NOMO-1 treated with dmso at 0.1 percent for 144 hours (cell line): Measurements from ENCODE around the gene KPNA2.
"Not testable (repeated sequence)": the region's sequence is repeated elsewhere in the genome, so short reads cannot be mapped to it uniquely, and the experiment has no call there.

Experiments used
- DNase-seq: peaks from one replicate; lab custom pipeline; 2025; ENCODE audit not compliant: unreplicated experiment; lab: John Stamatoyannopoulos, UW

Gene KPNA2

DNA sequence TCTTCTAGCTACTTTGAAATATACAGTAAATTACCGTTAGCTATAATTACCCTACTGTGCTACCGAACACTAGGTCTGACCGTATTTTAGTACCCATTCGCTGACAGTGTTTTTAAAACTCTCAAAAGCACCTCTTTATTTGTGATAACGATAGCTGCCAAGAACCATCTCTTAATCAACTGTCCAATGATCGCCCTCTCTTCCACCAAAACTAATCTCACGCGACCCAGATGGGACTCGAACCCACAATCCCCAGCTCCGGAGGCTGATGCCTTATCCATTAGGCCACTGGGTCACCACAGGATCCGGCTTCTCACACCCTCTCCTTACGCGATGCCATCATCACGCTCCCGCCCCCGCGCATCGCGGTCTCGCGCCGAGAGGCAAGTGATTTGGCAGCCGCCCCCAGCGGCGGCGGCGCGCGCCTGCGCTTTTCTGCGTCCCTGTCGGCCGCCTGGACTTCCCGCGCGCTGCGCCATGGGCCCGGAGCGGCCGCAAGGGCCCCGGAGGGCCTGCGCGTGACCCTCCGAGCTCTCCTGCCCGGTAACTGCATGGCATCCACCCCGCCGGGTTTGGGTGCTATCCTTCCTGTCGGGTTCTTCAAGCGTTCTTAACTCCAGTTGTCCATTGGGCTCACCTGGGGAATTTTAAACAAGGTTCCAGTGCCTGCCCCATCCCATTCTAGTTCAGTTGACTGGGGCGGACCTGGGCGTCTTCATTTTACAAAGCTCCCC, 15.7 kb upstream of the KPNA2 start:
- DNase-seq, result peak; percentile 92

DNA sequence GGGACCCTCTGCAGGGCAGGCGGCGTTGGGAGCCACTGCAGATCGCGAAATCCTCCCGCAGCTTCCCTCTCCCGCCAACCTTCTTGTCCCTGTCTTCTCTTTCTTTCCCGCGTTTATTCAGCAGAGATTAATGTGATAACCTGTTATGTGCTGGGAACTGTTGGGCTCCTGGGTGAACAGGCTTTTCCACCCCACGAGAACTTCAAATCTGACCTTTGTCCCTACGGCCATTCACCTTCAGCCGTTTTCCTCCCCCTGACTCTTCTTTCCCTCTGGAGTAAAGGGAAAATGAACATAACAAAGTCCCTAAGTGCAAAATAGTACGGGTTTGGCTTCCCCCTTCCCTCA, 15.2 kb upstream of the KPNA2 start:
- no peak for DNase-seq

DNA sequence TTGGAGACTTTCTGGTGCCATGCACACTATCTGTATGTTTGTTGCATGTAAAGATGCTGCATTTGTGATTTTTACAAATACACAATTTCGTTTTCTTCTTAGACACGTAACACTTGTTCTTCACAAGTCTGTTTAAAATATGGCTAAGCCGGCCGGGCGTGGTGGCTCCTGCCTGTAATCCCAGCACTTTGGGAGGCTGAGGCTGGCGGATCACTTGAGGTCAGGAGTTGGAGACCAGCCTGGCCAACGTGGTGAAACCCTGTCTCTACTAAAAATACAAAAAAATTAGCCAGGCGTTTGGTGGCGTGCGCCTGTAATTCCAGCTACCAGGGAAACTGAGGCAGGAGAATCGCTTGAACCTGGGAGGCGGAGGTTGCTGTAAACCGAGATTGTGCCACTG, 14.7 kb upstream of the KPNA2 start:
- DNase-seq, result not testable (repeated sequence)

DNA sequence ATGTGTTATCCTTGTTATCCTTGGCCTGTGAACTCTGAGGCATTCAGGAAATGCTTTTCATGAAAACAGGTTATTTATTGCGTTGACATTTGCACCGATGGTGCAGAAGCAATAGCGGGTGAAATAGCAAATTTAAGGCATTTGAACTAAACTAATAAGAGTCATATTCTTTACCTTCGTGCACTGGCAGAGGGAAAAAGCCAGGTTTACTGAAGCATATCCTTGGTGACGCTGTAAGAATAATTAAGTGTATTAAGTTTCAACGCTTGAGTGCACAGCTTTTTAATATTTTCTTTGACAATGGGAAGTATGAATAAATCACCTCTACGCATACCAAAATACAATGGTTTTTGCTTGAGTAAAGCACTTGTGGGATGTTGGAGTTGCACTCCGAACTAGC, 13.6 kb upstream of the KPNA2 start:
- DNase-seq, result no peak

DNA sequence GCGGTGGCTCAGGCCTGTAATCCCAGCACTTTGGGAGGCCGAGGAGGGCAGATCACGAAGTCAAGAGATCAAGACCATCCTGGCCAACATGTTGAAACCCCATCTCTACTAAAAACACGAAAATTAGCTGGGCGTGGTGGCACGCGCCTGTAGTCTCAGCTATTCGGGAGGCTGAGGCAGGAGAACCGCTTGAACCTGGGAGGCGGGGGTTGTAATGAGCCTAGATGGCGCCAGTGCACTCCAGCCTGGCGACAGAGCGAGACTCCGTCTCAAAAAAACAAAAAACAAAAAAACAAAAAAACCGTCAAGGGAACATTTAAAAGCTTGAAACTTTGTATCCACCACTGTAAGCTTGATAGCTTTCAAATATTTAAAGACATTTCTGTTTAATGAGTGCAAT, 13.0 kb upstream of the KPNA2 start:
- not testable (repeated sequence) for DNase-seq

DNA sequence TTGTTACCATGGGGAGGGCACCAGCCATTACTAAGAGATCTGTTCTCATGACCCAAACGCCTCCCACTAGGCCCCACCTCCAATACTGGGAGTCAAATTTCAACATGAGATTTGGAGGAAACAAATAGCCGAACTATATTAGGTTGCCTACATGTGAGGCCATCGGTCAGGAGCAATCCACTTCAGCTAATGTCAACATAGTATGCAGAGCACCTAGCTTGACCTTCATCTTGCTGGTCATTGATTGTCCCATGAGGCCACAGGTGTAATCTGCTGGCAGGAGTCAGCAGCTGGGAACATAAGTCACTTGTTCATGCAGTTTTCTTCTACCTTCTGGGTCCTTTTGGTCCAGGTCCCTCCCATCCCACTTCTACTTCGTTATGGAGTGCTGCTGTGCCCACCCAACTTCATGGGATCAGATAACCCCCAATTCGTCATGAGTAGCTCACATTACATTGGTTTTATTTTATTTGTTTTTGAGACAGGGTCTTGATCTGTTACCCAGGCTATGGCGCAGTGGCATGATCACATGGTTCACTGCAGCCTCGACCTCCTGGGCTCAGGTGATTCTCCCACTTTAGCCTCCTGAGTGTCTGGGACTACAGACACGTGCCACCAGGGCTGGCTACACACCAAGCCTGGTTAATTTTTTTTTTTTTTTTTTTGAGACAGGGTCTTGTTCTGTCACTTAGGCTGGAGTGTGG, 5.9 kb upstream of the KPNA2 start:
- DNase-seq, result no peak

DNA sequence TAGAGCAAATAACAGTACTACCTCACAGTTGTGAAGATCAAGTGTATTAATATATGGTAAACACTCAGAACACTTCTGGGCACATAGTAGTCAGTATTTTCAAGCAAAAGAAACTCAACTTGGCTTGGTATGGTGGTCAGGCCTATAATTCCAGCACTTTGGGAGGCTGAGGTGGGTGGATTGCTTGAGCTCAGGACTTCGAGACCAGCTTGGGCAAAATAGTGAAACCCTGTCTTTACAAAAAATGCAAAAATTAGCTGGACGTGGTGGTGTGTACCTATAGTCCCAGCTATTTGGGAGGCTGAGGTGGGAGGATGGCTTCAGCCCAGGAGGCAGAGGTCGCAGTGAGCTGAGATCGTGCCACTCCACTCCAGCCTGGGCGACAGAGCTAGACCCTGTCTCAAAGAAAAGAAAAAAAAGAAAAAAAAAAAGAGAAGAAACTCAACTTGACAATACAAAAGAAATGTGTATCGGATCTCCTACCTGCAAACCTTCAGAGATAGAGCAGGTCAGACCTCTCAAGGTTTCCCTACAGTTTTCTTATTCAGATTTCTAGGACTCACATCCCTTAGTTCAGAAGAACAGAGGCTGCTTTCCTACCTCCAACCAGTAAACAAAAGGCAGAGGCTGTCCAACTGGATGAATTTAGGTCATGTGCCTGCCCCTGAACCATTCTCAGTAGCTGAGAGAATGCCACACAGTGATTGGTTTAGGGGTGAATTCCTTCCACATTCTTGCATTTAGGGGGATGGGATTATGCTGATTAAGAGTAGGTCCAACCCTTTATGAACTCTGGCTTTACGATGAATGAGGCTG, 1.7 kb upstream of the KPNA2 start:
- DNase-seq, result no peak

DNA sequence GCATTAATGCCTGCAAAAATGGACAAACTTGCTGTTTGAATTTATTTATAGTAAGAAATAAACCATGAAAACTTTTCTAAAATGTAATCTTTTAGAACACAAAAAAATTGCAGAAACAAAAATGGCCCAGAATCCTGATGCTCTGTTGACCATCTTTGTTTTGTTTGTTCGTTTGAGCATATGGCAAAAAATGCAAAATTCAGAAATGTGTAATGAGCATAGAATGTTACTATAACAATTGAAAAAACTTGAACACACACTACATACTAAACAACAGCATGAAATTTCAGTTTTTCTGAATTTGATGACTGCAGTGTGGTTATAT, 1.1 kb upstream of the KPNA2 start:
- no peak for DNase-seq

DNA sequence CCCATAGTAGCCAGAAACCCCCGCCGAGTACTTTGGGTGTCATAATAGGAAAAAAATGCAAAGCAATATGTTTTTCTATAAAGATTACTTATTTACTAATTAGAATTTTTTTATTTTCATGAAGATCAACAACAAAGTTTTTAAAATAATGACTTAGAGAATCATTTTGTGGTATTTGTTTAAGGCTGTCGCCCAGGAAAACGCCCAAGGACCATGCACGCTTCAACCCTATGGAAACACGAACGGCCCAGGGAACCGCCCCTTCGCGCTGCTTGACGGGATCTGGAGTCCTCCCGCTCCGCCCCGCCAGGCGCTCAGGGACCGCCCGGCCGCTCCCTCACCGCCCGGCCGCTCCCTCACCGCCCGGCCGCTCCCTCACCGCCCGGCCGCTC, 408 bp upstream of the KPNA2 start:
- peak; percentile 97 for DNase-seq

DNA sequence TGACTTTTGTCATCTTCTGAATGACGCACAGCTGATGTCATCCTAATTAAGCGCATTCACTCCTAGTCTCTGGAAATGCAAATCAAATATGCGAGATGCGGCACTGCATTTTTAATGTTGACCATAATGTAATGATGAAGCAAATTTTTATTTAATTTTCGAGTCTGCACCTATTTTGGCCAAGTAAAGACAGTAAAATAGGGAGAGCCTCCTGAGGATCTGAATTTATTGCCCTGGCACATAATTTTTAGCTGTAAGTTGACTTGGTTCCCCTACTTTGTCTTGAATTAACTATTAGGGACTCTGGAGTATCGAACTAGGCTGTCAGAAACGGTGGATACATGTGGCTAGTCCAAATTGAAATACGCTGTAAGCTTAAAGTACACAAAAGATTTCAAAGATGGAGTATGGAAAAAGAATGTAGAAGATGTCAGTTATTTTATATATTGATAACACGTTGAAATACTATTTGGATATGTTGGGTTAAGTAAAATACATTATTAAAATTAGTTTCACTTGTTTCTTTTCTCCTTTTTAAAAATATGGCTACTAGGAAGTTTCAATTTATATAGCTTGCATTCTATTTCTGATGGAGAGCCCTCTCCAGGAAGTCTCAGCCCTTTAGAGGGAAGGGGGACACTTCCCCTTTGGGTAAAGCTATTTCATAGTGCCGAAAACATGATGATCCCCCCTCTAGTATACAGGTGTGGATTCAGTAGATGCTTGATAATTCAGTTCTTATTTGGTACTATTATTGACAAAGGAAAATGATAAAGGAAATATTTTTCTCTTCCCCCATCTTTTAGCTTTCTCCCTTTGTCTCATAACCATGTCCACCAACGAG, 991 bp downstream of the KPNA2 start:
- DNase-seq, result no peak

DNA sequence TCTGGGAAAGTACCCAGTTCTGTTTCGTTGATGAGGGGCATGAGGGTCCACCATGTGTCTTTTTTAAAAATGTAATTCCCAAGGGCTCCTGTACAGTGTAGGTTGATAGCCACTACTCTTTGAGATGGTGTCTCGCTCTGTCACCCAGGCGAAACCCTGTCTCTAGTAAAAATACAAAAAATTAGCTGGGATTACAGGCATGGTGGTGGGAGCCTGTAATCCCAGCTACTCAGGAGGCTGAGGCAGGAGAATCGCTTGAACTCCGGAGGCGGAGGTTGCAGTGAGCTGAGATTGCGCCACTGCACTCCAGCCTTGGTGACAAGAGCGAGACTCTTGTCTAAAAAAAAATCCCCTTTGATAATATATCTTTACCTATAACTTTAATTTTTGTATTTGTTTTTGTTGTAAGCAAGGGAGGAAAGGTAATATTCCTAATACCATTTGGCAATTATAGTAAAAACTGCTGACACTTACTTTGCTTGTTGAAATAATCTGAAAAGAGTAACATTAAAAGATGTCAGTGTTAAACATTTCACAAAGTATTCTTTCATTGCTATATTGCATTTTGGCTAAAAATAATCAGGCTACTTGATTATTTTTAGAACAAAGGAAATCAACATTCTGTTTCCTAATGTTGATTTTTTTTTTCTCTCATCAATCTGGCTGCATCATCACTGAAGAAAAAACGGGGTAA, 11.8 kb downstream of the KPNA2 start:
- no peak for DNase-seq

DNA sequence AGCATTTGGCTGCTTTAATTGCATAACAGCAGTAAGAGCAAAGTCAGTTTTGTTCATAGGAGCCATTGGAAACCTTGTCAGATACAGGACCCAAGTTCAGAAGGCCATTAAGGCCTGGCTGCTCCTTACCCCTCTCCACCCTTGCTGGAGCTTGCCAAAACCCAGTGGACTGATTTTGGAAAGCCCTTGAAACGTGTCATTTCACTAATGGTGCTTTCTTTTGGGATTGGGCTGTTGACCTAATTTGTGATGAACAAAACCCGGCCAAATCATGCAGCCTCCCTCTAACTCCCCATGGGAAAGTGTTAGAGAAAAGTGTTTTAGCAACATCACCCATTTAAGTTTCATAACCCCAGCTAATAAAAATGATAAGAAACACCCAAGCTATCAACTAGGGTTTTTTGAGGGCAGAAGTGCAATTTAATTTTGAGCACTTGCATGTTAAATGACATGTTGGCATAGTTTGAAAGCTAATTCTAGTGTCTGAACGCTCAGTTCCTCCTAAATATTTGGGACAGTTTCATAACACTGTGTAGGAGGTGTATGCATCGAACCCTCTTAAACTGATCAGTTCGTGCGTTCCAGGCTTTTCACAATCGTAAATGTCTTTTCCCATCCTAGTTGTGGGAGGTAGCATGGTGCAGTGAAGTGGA, 12.5 kb downstream of the KPNA2 start:
- DNase-seq, result not testable (repeated sequence)

DNA sequence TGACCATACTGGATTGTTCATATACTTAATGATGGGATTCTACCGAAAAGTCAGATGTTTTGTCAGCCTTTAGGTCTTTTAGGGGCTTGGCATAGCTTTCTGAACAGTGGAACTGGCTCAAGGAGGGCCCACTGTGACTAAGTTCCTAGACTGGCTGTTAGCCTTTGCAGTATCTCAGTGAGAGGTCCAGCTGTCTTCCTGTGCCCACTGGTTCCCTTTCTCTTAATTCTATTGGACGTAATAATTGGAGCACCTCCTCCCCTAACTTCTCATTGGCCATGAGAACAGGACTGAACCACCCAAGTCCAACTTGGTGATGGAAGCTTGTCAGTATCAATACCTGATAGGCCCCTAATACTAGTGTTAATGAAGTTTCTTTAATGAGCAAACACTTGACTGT, 13.5 kb downstream of the KPNA2 start:
- DNase-seq, result no peak

DNA sequence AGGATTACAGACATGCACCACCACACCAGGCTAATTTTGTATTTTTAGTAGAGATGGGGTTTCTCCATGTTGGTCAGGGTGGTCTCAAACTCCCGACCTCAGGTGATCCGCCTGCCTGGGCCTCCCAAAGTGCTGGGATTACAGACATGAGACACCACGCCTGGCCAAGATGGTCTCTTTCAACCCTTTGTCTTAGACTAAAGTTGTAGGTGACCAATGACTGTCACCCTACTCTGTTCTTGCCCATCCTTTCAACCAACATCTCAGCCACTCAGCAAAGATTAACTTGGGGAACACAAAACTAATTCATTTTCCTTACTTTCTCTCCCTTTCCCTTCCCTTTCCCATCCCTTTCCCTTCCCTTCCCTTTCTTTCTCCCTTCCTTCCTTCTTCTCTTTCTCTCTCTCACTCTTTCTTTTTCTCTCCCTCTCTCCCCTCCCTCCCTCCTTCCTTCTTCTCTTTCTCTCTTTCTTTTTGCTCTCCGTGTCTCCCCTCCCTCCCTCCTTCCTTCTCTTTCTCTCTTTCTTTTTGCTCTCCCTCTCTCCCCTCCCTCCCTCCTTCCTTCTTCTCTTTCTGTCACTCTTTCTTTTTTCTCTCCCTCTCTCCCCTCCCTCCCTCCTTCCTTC, 14.4 kb downstream of the KPNA2 start:
- not testable (repeated sequence) for DNase-seq

DNA sequence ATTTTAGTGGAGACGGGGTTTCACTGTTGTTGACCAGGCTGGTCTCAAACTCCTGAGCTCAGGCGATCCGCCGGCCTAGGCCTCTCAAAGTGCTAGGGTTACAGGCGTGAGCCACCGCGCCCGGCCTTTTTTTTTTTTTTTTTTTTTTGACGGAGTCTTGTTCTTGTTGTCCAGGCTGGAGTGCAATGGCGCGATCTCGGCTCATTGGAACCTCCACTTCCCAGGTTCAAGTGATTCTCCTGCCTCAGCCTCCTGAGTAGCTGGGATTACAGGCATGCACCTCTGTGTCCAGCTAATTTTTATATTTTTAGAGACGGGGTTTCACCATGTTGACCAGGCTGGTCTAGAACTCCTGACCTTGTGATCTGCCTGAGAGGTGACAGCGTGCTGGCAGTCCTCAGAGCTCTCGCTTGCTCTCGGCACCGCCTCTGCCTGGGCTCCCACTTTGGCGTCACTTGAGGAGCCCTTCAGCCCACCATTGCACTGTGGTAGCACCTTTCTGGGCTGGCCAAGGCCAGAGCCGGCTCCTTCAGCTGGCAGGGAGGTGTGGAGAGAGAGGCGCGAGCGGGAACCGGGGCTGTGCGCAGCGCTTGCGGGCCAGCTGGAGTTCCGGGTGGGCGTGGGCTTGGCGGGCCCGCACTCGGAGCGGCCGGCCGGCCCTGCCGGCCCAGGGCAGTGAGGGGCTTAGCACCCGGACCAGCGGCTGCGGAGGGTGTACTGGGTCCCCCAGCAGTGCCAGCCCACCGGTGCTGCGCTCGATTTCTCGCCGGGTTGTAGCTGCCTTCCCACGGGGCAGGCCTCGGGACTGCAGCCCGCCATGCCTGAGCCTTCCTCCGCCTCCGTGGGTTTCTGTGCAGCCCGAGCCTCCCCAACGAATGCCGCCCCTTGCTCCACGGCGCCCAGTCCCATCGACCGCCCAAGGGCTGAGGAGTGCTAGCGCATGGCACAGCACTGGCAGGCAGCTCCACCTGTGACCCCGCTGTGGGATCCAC, 16.1 kb downstream of the KPNA2 start:
- not testable (repeated sequence) for DNase-seq

DNA sequence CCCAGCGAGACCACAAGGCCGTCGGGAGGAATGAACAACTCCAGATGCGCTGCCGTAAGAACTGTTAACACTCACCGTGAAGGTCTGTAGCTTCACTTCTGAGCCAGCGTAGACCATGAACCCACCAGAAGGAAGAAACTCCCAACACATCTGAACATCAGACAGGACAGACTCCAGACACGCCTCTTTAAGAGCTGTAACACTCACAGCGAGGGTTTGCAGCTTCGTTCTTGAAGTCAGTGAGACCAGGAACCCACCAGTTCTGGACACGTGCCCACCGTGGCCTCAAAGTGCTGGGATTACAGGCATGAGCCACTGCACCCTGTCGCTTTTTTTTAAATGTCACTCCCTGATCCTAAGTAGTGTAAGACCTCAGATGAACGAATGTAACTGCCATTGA, 17.3 kb downstream of the KPNA2 start:
- no peak for DNase-seq

DNA sequence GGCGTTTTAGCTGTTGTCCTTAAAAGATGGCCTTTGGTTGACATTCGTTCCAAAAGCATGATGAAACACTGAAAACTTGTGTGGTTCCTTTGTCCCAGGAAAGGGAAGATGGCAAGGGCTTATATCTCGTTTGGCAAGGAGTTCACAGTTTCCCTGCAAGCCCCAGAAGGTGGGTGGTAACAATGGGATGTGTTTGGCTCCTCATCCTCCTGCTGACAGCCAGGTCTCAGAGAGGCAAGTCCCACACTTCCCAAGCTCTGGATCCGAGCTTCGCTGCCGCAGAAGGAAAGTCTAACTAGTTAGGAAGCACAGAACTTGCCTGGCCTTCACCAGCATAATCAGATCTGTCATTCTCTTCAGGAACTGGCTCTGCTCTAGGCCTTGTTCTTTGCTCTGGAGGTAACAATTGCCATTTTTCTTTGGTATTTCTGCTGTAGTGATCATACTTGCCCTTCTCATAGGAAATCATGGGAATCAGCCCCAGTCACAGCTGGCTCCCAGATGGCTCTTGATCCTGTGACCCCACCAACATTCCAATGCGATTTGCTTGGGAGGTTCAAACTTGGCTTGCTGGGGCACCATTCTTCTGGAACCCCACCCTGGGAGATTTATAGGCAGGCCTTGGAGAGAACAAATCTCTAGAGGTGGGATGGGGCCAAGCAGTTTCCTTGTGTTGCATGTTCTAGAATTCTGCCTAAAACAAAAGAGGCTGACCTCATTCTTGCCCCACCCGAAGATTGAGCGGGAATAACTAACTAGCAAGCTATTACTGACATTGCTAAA, 17.9 kb downstream of the KPNA2 start:
- DNase-seq, result no peak
